Measurements from ENCODE around the gene STXBP6. TPM values are rescaled to one million over a fixed set of nuclear protein-coding genes. Genes with fewer than 3 reads are reported as not detected.

STXBP6 gene
- total RNA-seq, 1 donor from 2014 or later, result 0.51 TPM

- Mint-ChIP-seq H3K36me3 (ENCODE audit: low read depth, unreplicated experiment) (no peaks in the 10 kb centered on the region), H3K9me3 (ENCODE audit: unreplicated experiment) (no peaks in the 10 kb centered on the region), H3K27ac (ENCODE audit: unreplicated experiment) (no peak overlapping the region), H3K4me3 (ENCODE audit: unreplicated experiment) (peak overlapping the region; percentile 89), H3K4me1 (ENCODE audit: unreplicated experiment) (peaks cover 13% of the 10 kb centered on the region), H3K27me3 (ENCODE audit: unreplicated experiment) (peaks cover 16% of the 10 kb centered on the region)
- DNase-seq (ENCODE audit: low spot score), result no peak
- no peak for TF ChIP-seq CTCF (IDR thresholded peaks at IDR 0.05; ENCODE audit: unreplicated experiment)
These were observed 1.6 kb downstream of the STXBP6 start for GRCh38 chr14:25048170-25049016.

- TF ChIP-seq CTCF (IDR thresholded peaks at IDR 0.05; ENCODE audit: unreplicated experiment), result no peak
- peaks cover 16% of the 10 kb centered on the region for H3K27me3 Mint-ChIP-seq (ENCODE audit: unreplicated experiment)
- H3K9me3 Mint-ChIP-seq (ENCODE audit: unreplicated experiment), result no peaks in the 10 kb centered on the region
- no peak overlapping the region for H3K4me3 Mint-ChIP-seq (ENCODE audit: unreplicated experiment)
- DNase-seq (ENCODE audit: low spot score), result no peak
- no peaks in the 10 kb centered on the region for H3K36me3 Mint-ChIP-seq (ENCODE audit: low read depth, unreplicated experiment)
- peaks cover 9% of the 10 kb centered on the region for H3K4me1 Mint-ChIP-seq (ENCODE audit: unreplicated experiment)
- no peak overlapping the region for H3K27ac Mint-ChIP-seq (ENCODE audit: unreplicated experiment)
These were observed 3.5 kb downstream of the STXBP6 start for GRCh38 chr14:25046301-25046943.

GRCh38 chr14:25044106-25044698, 5.7 kb downstream of the STXBP6 start:
- peaks cover 3% of the 10 kb centered on the region for H3K4me1 Mint-ChIP-seq (ENCODE audit: unreplicated experiment)
- no peak overlapping the region for H3K4me3 Mint-ChIP-seq (ENCODE audit: unreplicated experiment)
- DNase-seq (ENCODE audit: low spot score), result no peak
- no peak for TF ChIP-seq CTCF (IDR thresholded peaks at IDR 0.05; ENCODE audit: unreplicated experiment)
- H3K36me3 Mint-ChIP-seq (ENCODE audit: low read depth, unreplicated experiment), result no peaks in the 10 kb centered on the region
- H3K27me3 Mint-ChIP-seq (ENCODE audit: unreplicated experiment), result peaks cover 11% of the 10 kb centered on the region
- H3K9me3 Mint-ChIP-seq (ENCODE audit: unreplicated experiment), result no peaks in the 10 kb centered on the region
- no peak overlapping the region for H3K27ac Mint-ChIP-seq (ENCODE audit: unreplicated experiment)

GRCh38 chr14:25042362-25043299, 7.3 kb downstream of the STXBP6 start:
- Mint-ChIP-seq H3K36me3 (ENCODE audit: low read depth, unreplicated experiment) (no peaks in the 10 kb centered on the region), H3K4me1 (ENCODE audit: unreplicated experiment) (no peaks in the 10 kb centered on the region), H3K27me3 (ENCODE audit: unreplicated experiment) (no peaks in the 10 kb centered on the region), H3K9me3 (ENCODE audit: unreplicated experiment) (no peaks in the 10 kb centered on the region), H3K4me3 (ENCODE audit: unreplicated experiment) (no peak overlapping the region), H3K27ac (ENCODE audit: unreplicated experiment) (no peak overlapping the region)
- TF ChIP-seq CTCF (IDR thresholded peaks at IDR 0.05; ENCODE audit: unreplicated experiment), result peak; percentile 49
- peak; percentile 21 for DNase-seq (ENCODE audit: low spot score)

All from endothelial cell (in vitro differentiated cells).